Ascending aorta (tissue), 2 donors: ENCODE results near the gene HSDL2. TPM values are rescaled to one million over a fixed set of nuclear protein-coding genes. Genes with fewer than 3 reads are reported as not detected.

ENCODE experiments used
- DNase-seq, 2 donors: peaks; one replicate each; pipeline ENCODE4 v3.0.0-alpha.2; 2019; ENCODE audit warnings: low spot score in 2 of 2
- H3K27ac ChIP-seq, 2 donors: fragments of 200-600 bp; sonication (generic); one replicate each; pipeline ENCODE4 v1.5.1; 2016 to 2017; ENCODE audit warnings: mild to moderate bottlenecking in 1 of 2
- H3K27me3 ChIP-seq: fragments of 200-600 bp; sonication (generic); one replicate; pipeline ENCODE4 v1.5.1; 2017
- H3K36me3 ChIP-seq, 2 donors: fragments of 200-600 bp; sonication (generic); one replicate each; pipeline ENCODE4 v1.5.1; 2016
- H3K4me1 ChIP-seq, 2 donors: fragments of 200-600 bp; sonication (generic); one replicate each; pipeline ENCODE4 v1.5.1; 2016 to 2017; ENCODE audit warnings: mild to moderate bottlenecking in 1 of 2
- H3K4me3 ChIP-seq, 2 donors: fragments of 200-600 bp; sonication (generic); one replicate each; pipeline ENCODE4 v1.5.1; 2016 to 2017; ENCODE audit warnings: mild to moderate bottlenecking in 1 of 2
- H3K9me3 ChIP-seq, 2 donors: fragments of 200-600 bp; sonication (generic); one replicate each; pipeline ENCODE4 v1.5.1; 2016
- intact Hi-C: fragments of 100-400 bp; cut with DNase I; formaldehyde crosslinking; loops from one replicate; pipeline ENCODE4 v1.15.1; 2023
- total RNA-seq: library from RNA; depleted of rRNA; stranded (reverse); fragments of >200 nt; gene quantifications from one replicate; pipeline ENCODE4 v1.1.0, GENCODE V29; 2016
- TF ChIP-seq, protein P1 (sequence below), 3 experiments: fragments of 200-600 bp in 2 of 3; fragments of 450-650 bp in 1 of 3; sonication (generic) in 2 of 3; IDR thresholded peaks; one replicate each; pipeline ENCODE4 v1.5.1; 2016 to 2019; ENCODE audit warnings: antibody characterized with exemption in 3 of 3, mild to moderate bottlenecking in 1 of 3, moderate library complexity in 1 of 3

The HSDL2 gene
- total RNA-seq, 1 donor from 2014 or later = 18.6 TPM

DNA sequence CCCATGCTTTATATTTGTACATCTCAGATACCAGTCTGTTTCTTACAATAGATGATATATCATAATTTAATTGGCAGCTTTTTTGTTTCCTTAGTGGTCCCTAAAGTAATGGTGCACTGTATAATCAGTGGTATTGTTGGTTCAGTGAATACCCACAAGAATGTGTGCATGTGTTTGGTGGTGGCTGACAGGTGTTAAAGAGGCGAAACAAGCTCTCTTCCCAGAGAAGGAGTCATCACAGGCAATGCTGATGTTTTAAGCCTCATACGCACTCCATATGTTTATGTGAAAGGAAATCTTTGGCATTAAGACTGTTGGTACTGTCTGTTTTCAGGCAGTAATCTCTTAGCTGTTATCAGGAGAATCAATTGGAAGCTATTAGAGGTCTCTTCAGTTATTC is 57.5 kb downstream of the HSDL2 start:
- H3K27ac ChIP-seq = no peak overlapping the region
- no peaks in the 10 kb centered on the region for H3K4me1 ChIP-seq
- no peak overlapping the region for H3K4me3 ChIP-seq
- TF ChIP-seq, protein P1, sequence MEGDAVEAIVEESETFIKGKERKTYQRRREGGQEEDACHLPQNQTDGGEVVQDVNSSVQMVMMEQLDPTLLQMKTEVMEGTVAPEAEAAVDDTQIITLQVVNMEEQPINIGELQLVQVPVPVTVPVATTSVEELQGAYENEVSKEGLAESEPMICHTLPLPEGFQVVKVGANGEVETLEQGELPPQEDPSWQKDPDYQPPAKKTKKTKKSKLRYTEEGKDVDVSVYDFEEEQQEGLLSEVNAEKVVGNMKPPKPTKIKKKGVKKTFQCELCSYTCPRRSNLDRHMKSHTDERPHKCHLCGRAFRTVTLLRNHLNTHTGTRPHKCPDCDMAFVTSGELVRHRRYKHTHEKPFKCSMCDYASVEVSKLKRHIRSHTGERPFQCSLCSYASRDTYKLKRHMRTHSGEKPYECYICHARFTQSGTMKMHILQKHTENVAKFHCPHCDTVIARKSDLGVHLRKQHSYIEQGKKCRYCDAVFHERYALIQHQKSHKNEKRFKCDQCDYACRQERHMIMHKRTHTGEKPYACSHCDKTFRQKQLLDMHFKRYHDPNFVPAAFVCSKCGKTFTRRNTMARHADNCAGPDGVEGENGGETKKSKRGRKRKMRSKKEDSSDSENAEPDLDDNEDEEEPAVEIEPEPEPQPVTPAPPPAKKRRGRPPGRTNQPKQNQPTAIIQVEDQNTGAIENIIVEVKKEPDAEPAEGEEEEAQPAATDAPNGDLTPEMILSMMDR (IDR thresholded peaks at IDR 0.05) = no peak
- no peaks in the 10 kb centered on the region for H3K9me3 ChIP-seq
- H3K36me3 ChIP-seq = peaks cover 9% of the 10 kb centered on the region in 2 donors
- intact Hi-C loops = no loop called here
- DNase-seq = no peak
- H3K27me3 ChIP-seq = no peaks in the 10 kb centered on the region

DNA sequence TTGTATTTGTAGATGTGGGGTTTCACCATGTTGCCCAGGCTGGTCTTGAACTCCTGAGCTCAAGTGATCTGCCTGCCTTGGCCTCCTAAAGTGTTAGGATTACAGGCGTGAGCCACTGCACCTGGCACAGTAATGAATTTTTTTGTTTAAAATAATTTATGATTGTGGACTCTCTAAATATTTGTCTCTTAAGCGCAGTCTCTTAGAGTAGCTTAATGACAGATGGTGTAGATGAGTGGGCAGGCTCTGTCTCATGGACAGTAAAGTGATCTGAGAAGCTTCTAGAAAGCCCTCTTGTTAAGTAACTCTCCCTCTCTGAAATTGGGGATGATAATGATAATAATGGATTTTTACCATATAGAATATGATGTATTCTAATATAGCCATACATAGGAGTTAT is 59.3 kb downstream of the HSDL2 start:
- Histone ChIP-seq H3K36me3 (peaks cover 4 to 9% of the 10 kb centered on the region in 2 donors), H3K4me3 (no peak overlapping the region), H3K27me3 (no peaks in the 10 kb centered on the region), H3K9me3 (no peaks in the 10 kb centered on the region), H3K4me1 (no peaks in the 10 kb centered on the region), H3K27ac (no peak overlapping the region)
- no peak for DNase-seq
- intact Hi-C loops = no loop called here
- TF ChIP-seq, protein P1 (IDR thresholded peaks at IDR 0.05) = no peak

DNA sequence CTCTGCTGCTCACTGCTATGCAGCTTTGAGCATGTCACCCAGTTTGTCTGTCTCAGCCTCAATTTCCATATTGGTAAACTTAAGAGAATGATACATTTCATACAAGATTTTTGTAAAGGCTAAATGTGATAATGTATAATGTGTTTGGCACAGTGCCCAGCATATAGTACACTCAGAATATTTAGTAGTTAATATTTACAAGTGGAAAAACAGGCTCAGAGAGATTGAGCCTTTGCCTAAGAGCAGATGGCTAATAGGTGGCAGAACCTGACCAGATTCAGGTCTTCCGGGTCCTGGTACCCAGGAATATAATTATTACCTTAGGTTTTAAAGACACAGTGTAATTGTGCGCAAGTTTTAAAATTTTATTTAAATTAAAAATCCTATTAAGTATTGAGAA is 59.9 kb downstream of the HSDL2 start:
- H3K36me3 ChIP-seq = peaks cover 4 to 9% of the 10 kb centered on the region in 2 donors
- no peak overlapping the region for H3K4me3 ChIP-seq
- intact Hi-C loops = no loop called here
- H3K9me3 ChIP-seq = no peaks in the 10 kb centered on the region
- no peak overlapping the region for H3K27ac ChIP-seq
- no peaks in the 10 kb centered on the region for H3K27me3 ChIP-seq
- TF ChIP-seq, protein P1 (IDR thresholded peaks at IDR 0.05) = no peak
- H3K4me1 ChIP-seq = no peaks in the 10 kb centered on the region
- no peak for DNase-seq

DNA sequence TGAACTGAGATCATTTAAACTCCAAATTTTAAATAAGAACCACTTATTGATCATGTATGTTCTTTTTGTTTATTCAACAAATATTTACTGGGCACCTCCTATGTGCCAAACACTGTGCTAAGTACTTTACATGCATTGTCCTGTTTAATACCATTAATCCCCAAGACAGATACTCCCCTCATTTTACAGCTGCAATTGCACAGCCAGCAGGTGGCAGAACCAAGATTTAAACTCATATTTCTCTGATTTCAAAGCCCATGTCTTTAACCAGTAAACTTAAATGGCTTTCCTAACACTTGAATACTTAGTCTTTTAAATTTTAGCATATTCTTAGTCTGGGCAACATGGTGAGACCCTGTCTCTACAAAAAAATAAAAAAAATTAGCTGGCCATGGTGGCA is 63.3 kb downstream of the HSDL2 start:
- no peaks in the 10 kb centered on the region for H3K9me3 ChIP-seq
- no peak for DNase-seq
- H3K27me3 ChIP-seq = no peaks in the 10 kb centered on the region
- H3K36me3 ChIP-seq = peaks cover 0 to 9% of the 10 kb centered on the region in 2 donors
- H3K27ac ChIP-seq = no peak overlapping the region
- intact Hi-C loops = no loop called here
- no peak overlapping the region for H3K4me3 ChIP-seq
- TF ChIP-seq, protein P1 (IDR thresholded peaks at IDR 0.05) = peak in 1 of 3 experiments; percentile 36
- H3K4me1 ChIP-seq = peaks cover 0 to 13% of the 10 kb centered on the region in 2 donors

DNA sequence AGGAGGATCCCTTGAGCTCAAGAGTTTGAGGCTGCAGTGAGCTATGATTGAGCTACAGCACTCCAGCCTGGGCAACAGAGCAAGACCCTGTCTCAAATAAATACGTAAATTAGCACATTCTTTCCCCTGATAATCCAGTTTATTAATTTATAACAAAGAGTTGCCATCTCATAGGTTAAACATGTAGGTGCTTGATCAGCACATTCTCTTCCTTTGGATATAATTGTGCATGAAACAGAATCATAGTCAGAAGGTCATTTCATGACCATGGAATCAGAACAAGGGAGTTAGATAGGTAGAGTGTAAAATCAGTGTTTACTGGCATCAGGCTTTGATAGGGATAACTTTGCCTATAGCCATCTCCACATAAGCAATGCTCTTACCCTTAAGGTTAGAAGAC is 63.7 kb downstream of the HSDL2 start:
- no peak for DNase-seq
- peaks cover 0 to 9% of the 10 kb centered on the region in 2 donors for H3K36me3 ChIP-seq
- H3K27ac ChIP-seq = no peak overlapping the region
- H3K4me3 ChIP-seq = no peak overlapping the region
- intact Hi-C loops = no loop called here
- H3K4me1 ChIP-seq = peaks cover 0 to 13% of the 10 kb centered on the region in 2 donors
- no peaks in the 10 kb centered on the region for H3K27me3 ChIP-seq
- TF ChIP-seq, protein P1 (IDR thresholded peaks at IDR 0.05) = no peak
- no peaks in the 10 kb centered on the region for H3K9me3 ChIP-seq

DNA sequence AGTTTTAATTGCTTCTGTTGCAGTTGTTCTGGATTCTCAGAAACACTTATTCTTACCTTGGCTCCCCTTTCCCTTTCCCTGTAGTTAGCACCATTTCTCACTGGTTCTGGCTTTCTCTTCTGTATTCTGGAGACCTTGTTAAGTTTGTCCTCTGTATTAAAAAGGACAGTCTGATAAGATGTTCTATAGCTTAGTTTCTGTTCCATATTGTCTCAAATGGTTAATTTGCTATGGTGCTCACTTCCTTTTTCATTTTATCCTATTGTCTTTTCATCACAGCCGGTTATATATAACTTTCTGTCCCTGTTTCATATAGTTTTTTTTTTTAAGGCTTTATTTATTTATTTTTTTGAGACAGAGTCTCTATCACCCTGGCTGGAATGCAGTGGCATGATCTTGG is 65.3 kb downstream of the HSDL2 start:
- Histone ChIP-seq H3K4me3 (no peak overlapping the region), H3K27ac (peak overlapping the region in 1 of 2 donors; percentile 79), H3K9me3 (no peaks in the 10 kb centered on the region), H3K4me1 (peaks cover 0 to 13% of the 10 kb centered on the region in 2 donors), H3K36me3 (no peaks in the 10 kb centered on the region), H3K27me3 (no peaks in the 10 kb centered on the region)
- TF ChIP-seq, protein P1 (IDR thresholded peaks at IDR 0.05) = no peak
- no peak for DNase-seq
- intact Hi-C loops = loop anchor here (5.0 kb wide), 1 partner anchor 42 kb away; the partner anchor contains the start of gene KIAA1958
